Measurements from ENCODE around the gene ST7L.

DNA sequence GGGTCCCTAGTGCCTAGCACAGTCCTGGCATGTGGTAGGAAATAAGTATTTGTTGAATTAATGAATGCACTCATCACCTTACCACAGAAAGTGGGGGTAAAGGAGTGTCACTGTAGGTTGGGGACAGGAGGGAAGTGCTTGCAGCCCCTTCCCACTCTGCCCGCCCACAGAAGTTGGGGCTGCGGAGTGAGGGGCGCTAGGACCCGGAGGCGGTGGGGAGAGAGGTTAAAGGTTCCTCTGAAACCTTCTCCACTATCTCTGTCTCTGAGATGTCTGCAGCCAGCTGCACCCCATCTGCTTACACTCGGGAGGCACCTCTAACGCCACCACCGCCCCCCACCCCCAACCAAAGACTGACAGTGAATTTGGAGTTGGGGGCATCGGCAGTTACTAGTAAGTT is 111.6 kb downstream of the ST7L start:
- TF ChIP-seq, protein P1, sequence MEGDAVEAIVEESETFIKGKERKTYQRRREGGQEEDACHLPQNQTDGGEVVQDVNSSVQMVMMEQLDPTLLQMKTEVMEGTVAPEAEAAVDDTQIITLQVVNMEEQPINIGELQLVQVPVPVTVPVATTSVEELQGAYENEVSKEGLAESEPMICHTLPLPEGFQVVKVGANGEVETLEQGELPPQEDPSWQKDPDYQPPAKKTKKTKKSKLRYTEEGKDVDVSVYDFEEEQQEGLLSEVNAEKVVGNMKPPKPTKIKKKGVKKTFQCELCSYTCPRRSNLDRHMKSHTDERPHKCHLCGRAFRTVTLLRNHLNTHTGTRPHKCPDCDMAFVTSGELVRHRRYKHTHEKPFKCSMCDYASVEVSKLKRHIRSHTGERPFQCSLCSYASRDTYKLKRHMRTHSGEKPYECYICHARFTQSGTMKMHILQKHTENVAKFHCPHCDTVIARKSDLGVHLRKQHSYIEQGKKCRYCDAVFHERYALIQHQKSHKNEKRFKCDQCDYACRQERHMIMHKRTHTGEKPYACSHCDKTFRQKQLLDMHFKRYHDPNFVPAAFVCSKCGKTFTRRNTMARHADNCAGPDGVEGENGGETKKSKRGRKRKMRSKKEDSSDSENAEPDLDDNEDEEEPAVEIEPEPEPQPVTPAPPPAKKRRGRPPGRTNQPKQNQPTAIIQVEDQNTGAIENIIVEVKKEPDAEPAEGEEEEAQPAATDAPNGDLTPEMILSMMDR (IDR thresholded peaks at IDR 0.05; ENCODE audit: low read length), result no peak
- no peak for TF ChIP-seq EZH2phosphoT487 (IDR thresholded peaks at IDR 0.05; ENCODE audit: low read length)
- no peak for TF ChIP-seq EZH2 (optimal IDR thresholded peaks at IDR 0.05; ENCODE audit: low read depth, low read length)
